Testis (tissue), 3 donors: ENCODE data around the gene CRHR2. TPM values are rescaled to one million over a fixed set of nuclear protein-coding genes. Genes with fewer than 3 reads are reported as not detected.

Experiments used
- DNase-seq: peaks from one replicate; pipeline ENCODE4 v3.0.0-alpha.2; 2019
- H3K27ac ChIP-seq, 2 donors: fragments of 200-600 bp; sonication (generic); one replicate each; pipeline ENCODE4 v1.5.1; 2019
- H3K27me3 ChIP-seq: fragments of 200-600 bp; sonication (generic); one replicate; pipeline ENCODE4 v1.5.1; 2019
- H3K36me3 ChIP-seq: fragments of 200-600 bp; sonication (generic); one replicate; pipeline ENCODE4 v1.5.1; 2017; ENCODE audit warnings: low read depth; ENCODE audit errors: missing control alignments
- H3K4me1 ChIP-seq: fragments of 200-600 bp; sonication (generic); one replicate; pipeline ENCODE4 v1.5.1; 2019
- H3K4me3 ChIP-seq, 2 donors: fragments of 200-600 bp; sonication (generic); one replicate each; pipeline ENCODE4 v1.5.1; 2017 to 2019
- H3K9me3 ChIP-seq: fragments of 200-600 bp; sonication (generic); one replicate; pipeline ENCODE4 v1.5.1; 2017
- CTCF ChIP-seq, 3 experiments: fragments of 450-650 bp in 2 of 3; fragments of 200-600 bp in 1 of 3; sonication (generic) in 1 of 3; IDR thresholded peaks; one replicate each; pipeline ENCODE4 v1.5.1; 2016 to 2019; ENCODE audit warnings: antibody characterized with exemption in 3 of 3, mild to moderate bottlenecking in 2 of 3, moderate library complexity in 1 of 3
- POLR2A ChIP-seq: fragments of 450-650 bp; IDR thresholded peaks from one replicate; pipeline ENCODE4 v1.6.1; 2017; ENCODE audit warnings: antibody characterized with exemption, mild to moderate bottlenecking, moderate library complexity
- WGBS, 2 donors: methylation state at CpG; one replicate each; pipeline ENCODE4 v1.1.5; 2018; 5-methylcytosine and 5-hydroxymethylcytosine counted together
- intact Hi-C: fragments of 100-400 bp; cut with DNase I; formaldehyde crosslinking; loops from one replicate; pipeline ENCODE4 v1.15.1; 2023; ENCODE audit warnings: low total_unique reads
- polyA plus RNA-seq: library from polyadenylated mRNA; stranded (reverse); fragments of 350-450 nt; fragmentation: Illumina TruSeq; extraction: RNeasy Lipid Tissue Mini Kit (QIAGEN cat#74804); gene quantifications from one replicate; pipeline ENCODE4 v1.2.3, GENCODE V29; 2014; ENCODE audit warnings: low read depth, low replicate concordance; ENCODE audit not compliant: insufficient read depth
- total RNA-seq, 2 donors: library from RNA; depleted of rRNA; stranded (reverse); fragments of >200 nt; gene quantifications; one replicate each; pipeline ENCODE4 v1.2.3, GENCODE V29; 2016

CRHR2 gene
- total and polyA plus RNA-seq, 3 donors from 2014 or later: 0.50 to 1.3 (median 1.2) TPM

DNA sequence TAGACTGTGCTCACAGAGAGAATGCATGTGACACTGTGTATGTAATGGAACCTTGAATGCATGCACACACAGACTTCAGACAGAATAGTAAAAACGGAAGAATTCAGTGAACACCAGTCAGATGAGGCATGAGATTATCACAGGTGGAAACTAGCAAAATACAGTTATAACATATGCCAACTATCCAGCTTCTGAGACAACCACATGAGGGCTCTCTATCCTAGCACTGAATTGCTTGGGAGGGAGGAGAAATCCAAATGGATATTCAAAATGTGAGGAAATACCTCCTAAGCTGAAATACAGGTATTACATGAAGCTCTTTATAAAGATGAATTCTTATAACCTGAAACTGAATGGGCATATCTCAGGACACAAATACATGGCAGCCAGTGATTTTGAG lies 57.0 kb downstream of the CRHR2 start:
- WGBS, 2 donors: 65 to 69% methylated on average over 1 of the region's 1 CpG
- Histone ChIP-seq H3K4me3 (no peak overlapping the region), H3K36me3 (peaks cover 3% of the 10 kb centered on the region), H3K27ac (no peak overlapping the region), H3K9me3 (no peaks in the 10 kb centered on the region), H3K27me3 (no peaks in the 10 kb centered on the region), H3K4me1 (no peaks in the 10 kb centered on the region)
- intact Hi-C loops: no loop called here
- TF ChIP-seq CTCF (IDR thresholded peaks at IDR 0.05) (no peak), POLR2A (no peak)
- no peak for DNase-seq

GRCh38 chr7:30618961-30619360 lies 63.3 kb downstream of the CRHR2 start:
- Histone ChIP-seq H3K4me1 (no peaks in the 10 kb centered on the region), H3K27ac (no peak overlapping the region), H3K4me3 (no peak overlapping the region), H3K36me3 (peaks cover 3% of the 10 kb centered on the region), H3K27me3 (no peaks in the 10 kb centered on the region), H3K9me3 (no peaks in the 10 kb centered on the region)
- intact Hi-C loops: no loop called here
- DNase-seq: no peak
- 83 to 86% methylated on average over 1 of the region's 1 CpG for WGBS, 2 donors
- TF ChIP-seq CTCF (IDR thresholded peaks at IDR 0.05) (no peak), POLR2A (no peak)

DNA sequence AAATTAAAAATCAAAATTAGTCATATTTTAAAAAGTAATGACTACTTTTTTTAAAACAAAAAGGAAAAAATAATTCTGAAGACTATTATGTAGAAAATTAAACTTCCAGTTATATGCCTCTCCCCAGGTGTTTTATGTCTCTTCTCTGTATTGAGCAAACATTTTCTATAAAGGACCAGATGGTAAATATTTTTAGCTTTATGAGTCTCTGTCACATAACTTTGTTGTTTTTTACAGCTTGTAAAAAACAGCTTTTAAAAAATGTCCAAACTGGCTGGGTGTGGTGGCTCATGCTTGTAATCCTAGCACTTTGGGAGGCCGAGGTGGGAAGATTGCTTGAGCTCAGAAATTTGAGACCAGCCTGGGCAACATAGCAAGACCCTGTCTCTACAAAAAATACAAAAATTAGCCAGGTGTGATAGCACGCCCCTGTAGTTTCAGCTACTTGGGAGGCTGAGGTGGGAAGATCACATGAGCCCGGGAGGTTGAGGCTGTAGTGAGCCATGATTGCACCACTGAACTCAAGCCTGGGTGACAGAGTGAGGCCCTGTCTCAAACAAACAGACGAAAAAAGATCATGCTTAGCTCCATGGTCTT lies 64.1 kb downstream of the CRHR2 start:
- Histone ChIP-seq H3K4me1 (no peaks in the 10 kb centered on the region), H3K27me3 (no peaks in the 10 kb centered on the region), H3K9me3 (no peaks in the 10 kb centered on the region), H3K36me3 (peaks cover 3% of the 10 kb centered on the region), H3K27ac (no peak overlapping the region), H3K4me3 (no peak overlapping the region)
- DNase-seq: no peak
- WGBS, 2 donors: 87 to 95% methylated on average over 4 of the region's 4 CpGs
- intact Hi-C loops: no loop called here
- TF ChIP-seq CTCF (IDR thresholded peaks at IDR 0.05) (no peak), POLR2A (no peak)

GRCh38 chr7:30617359-30617758 lies 64.9 kb downstream of the CRHR2 start:
- H3K4me3 ChIP-seq: no peak overlapping the region
- no peaks in the 10 kb centered on the region for H3K4me1 ChIP-seq
- no peak for DNase-seq
- WGBS, 2 donors: 88 to 89% methylated on average over 2 of the region's 2 CpGs
- TF ChIP-seq CTCF (IDR thresholded peaks at IDR 0.05) (no peak), POLR2A (no peak)
- intact Hi-C loops: no loop called here
- H3K27ac ChIP-seq: no peak overlapping the region
- no peaks in the 10 kb centered on the region for H3K27me3 ChIP-seq
- no peaks in the 10 kb centered on the region for H3K9me3 ChIP-seq
- H3K36me3 ChIP-seq: peaks cover 3% of the 10 kb centered on the region

GRCh38 chr7:30616318-30616717 lies 65.9 kb downstream of the CRHR2 start:
- Histone ChIP-seq H3K27ac (no peak overlapping the region), H3K4me1 (no peaks in the 10 kb centered on the region), H3K9me3 (no peaks in the 10 kb centered on the region), H3K4me3 (no peak overlapping the region), H3K27me3 (no peaks in the 10 kb centered on the region), H3K36me3 (peaks cover 3% of the 10 kb centered on the region)
- TF ChIP-seq CTCF (IDR thresholded peaks at IDR 0.05) (no peak), POLR2A (no peak)
- WGBS, 2 donors: 93 to 97% methylated on average over 4 of the region's 4 CpGs
- DNase-seq: no peak
- intact Hi-C loops: no loop called here
